GM13977 (cell line): ENCODE results near the gene C16orf54.
A peak's percentile ranks its signal among the peaks of the same experiment; 100 is the strongest.
"Not testable (repeated sequence)": the region's sequence is repeated elsewhere in the genome, so short reads cannot be mapped to it uniquely, and the experiment has no call there.

Experiments
- DNase-seq: peaks from one replicate; pipeline ENCODE4 v3.0.0; 2012; ENCODE audit warnings: low spot score
- in situ Hi-C: fragments of 300-500 bp; cut with MboI; formaldehyde crosslinking; loops from one replicate; pipeline ENCODE4 v1.12.0; 2022; ENCODE audit warnings: low sequenced_read_pairs, low pct_unique_long_range_greater_than_20kb, mixed read lengths, inconsistent platforms; ENCODE audit not compliant: unreplicated experiment
- TF ChIP-seq, protein P1 (sequence below): IDR thresholded peaks from 2 replicates; pipeline ENCODE4 v1.5.1; 2012; ENCODE audit warnings: mild to moderate bottlenecking, control low read depth; ENCODE audit not compliant: insufficient read depth; ENCODE audit errors: extremely low read depth, missing control alignments

C16orf54 gene

DNA sequence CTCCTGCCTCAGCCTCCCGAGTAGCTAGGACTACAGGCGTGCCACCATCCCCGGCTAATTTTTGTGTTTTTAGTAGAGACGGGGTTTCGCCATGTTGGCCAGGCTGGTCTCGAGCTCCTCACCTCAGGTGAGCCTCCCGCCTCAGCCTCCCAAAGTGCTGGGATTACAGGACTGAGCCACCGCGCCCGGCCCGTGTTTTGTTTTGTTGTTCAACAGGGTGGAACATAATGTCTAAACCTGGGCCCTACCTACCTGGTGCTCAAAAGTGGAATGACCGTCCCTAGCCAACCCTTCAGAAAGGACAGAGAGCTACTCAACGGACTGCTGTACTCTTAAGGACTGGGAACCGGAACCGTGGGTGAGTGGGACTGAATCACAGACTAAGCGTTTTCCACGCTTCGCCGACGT, 44.0 kb upstream of the C16orf54 start:
- no peak for DNase-seq
- TF ChIP-seq, protein P1, sequence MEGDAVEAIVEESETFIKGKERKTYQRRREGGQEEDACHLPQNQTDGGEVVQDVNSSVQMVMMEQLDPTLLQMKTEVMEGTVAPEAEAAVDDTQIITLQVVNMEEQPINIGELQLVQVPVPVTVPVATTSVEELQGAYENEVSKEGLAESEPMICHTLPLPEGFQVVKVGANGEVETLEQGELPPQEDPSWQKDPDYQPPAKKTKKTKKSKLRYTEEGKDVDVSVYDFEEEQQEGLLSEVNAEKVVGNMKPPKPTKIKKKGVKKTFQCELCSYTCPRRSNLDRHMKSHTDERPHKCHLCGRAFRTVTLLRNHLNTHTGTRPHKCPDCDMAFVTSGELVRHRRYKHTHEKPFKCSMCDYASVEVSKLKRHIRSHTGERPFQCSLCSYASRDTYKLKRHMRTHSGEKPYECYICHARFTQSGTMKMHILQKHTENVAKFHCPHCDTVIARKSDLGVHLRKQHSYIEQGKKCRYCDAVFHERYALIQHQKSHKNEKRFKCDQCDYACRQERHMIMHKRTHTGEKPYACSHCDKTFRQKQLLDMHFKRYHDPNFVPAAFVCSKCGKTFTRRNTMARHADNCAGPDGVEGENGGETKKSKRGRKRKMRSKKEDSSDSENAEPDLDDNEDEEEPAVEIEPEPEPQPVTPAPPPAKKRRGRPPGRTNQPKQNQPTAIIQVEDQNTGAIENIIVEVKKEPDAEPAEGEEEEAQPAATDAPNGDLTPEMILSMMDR, result no peak
- in situ Hi-C loops, result loop anchor here (10.0 kb wide), 1 partner anchor 55 kb away; no protein-coding TSS in a partner anchor

DNA sequence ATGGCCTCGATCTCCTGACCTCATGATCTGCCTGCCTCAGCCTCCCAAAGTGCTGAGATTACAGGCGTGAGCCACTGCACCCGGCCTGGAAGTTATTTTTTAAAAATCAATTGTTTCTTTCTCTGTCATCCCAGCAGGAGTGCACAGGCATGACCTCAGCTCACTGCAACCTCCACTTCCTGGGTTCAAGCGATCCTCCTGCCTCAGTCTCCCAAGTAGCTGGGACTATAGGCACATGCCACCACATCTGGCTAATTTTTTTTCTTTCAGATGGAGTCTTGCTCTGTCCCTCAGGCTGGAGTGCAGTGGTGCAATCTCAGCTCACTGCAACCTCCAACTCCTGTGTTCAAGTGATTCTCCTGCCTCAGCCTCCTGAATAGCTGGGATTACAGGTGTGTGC, 41.4 kb upstream of the C16orf54 start:
- in situ Hi-C loops, result loop anchor here (10.0 kb wide), 1 partner anchor 52 kb away; no protein-coding TSS in a partner anchor
- DNase-seq, result not testable (repeated sequence)

DNA sequence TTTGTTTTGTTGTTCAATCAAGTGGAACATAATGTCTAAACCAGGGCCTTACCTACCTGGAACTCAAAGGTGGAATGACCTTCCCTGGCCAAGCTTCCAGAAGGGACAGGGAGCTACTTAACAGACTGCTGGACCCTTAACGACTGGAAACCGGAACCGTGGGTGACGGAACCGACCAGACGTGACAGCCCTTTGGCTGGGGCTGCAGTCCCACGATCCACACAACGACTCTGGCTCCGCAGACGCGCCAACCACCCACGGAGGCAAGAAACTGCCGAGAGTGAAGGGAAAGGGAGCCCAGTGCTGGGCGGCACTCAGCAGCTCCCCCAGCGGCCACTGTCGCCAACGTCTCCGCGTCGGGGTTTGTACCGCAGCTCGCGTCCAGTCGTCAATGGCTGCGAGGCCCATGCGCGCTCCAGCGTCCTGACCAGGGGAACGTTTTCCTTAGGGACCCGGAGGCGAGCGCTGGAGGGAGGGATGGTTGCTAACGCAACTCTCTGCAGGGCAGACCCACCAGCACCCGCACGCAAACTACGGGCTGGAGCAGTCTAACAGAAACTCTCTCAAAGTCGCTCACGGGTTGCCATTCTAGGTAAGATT, 39.2 kb upstream of the C16orf54 start:
- in situ Hi-C loops, result loop anchor here (10.0 kb wide), 1 partner anchor 50 kb away; no protein-coding TSS in a partner anchor
- peak; percentile 70 for DNase-seq
- TF ChIP-seq, protein P1, result peak; percentile 89

DNA sequence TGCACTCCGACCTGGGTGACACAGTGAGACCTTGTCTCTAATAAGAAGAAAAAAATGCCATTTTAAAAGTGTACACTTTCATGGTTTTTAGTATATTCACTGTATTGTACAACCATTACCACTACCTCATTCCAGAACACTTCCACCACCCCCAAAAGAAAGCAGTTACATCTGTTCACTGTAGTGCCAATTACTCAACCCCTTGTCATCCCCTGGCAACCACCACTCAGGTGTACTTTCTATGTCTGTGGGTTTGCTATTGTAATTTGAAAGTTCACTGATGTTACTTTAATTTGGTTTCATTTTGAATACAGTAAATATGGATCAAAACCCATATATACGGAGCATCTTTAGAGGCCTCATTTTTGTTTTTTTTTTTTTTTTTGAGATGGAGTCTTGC, 38.4 kb upstream of the C16orf54 start:
- TF ChIP-seq, protein P1, result no peak
- DNase-seq, result no peak
- in situ Hi-C loops, result loop anchor here (10.0 kb wide), 1 partner anchor 49 kb away; no protein-coding TSS in a partner anchor

GRCh38 chr16:29783094-29783953, 37.5 kb upstream of the C16orf54 start:
- in situ Hi-C loops, result loop anchor here (10.0 kb wide), 1 partner anchor 49 kb away; no protein-coding TSS in a partner anchor
- not testable (repeated sequence) for DNase-seq

- in situ Hi-C loops, result no loop called here
- DNase-seq, result no peak
- TF ChIP-seq, protein P1, result no peak
Observed at GRCh38 chr16:29779474-29779873, 33.7 kb upstream of the C16orf54 start.

DNA sequence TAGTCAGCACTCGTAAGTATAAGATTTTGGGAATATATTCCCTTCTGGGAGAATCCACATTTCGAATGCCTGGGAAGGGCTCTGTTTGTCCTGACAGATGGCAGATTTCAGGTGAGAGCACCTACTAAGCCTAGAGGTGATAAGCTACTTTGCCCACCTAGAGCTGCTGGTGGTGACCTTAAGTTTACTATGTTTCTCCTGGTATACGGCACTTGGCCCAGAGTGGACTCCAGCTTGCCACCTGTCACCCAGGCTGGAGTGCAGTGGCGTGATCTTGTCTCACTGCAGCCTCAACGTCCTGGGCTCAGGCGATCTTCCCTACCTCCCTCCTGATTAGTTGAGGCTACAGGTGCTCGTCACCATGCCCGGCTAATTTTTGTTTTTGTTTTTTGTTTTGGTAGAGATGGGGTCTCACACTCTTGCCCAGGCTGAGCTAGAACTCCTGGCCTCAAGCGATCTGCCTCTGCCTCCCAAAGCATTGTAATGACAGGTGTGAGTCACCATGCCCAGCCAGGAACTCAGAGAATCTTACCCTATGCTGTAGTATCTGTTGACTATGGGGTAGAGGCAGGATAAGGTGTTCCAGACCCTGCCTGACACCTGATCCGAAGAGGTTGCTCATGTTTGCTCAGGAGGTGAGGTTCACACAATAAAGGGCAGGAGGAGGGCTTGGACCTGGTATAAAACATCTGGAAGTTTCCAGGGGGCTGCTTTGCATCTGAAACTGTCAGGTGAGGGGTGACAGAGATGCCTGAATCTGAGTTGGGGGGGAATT, 32.0 kb upstream of the C16orf54 start, which contains the start of gene ZG16:
ZG16 (plus strand) TSS at position 681 of the 775 bp plus-strand sequence. CDS start 1,011 bp downstream, outside the sequence.
- TF ChIP-seq, protein P1, result no peak
- in situ Hi-C loops, result no loop called here
- no peak for DNase-seq
